K562 (cell line): ENCODE data around the gene C15orf61. TPM values are rescaled to one million over a fixed set of nuclear protein-coding genes. Genes with fewer than 3 reads are reported as not detected.
A peak's percentile ranks its signal among the peaks of the same experiment; 100 is the strongest.

Experiments
- CBX2 ChIP-seq: fragments of 200-600 bp; sonication (generic); IDR thresholded peaks from one replicate; pipeline ENCODE4 v1.6.1; 2012; ENCODE audit warnings: mild to moderate bottlenecking, low read length, inconsistent platforms; ENCODE audit not compliant: insufficient read depth, poor library complexity, severe bottlenecking
- CBX3 ChIP-seq, 2 experiments: IDR thresholded peaks; 1 replicate in 1 of 2; 2 replicates in 1 of 2; pipeline ENCODE4 v1.6.1; 2012; ENCODE audit warnings: inconsistent platforms in 2 of 2, low read length in 2 of 2, borderline replicate concordance in 1 of 2, control low read depth in 1 of 2
- CCNT2 ChIP-seq: IDR thresholded peaks from 2 replicates; pipeline ENCODE4 v1.6.1; 2011; ENCODE audit warnings: borderline replicate concordance, low read depth, mild to moderate bottlenecking, moderate library complexity, mixed read lengths, low read length; ENCODE audit not compliant: insufficient read length; ENCODE audit errors: extremely low read depth
- HIVEP1 ChIP-seq: fragments of 250-450 bp; sonication (Bioruptor Pico); IDR thresholded peaks from 2 replicates; pipeline ENCODE4 v1.4.0; 2020; ENCODE audit warnings: mild to moderate bottlenecking
- MNT ChIP-seq, 2 experiments: fragments of 450-650 bp; conservative IDR thresholded peaks; 2 replicates each; pipeline ENCODE4 v1.6.1; 2017; ENCODE audit warnings: mild to moderate bottlenecking in 2 of 2, moderate library complexity in 2 of 2
- MYNN ChIP-seq, 2 experiments: sonication (generic); formaldehyde crosslinking in 1 of 2; IDR thresholded peaks; 2 replicates each; pipeline versions ENCODE4 v1.5.0 to v1.6.1; 2016 to 2020; ENCODE audit warnings: antibody characterized with exemption in 1 of 2, missing genetic modification reagents in 1 of 2
- NR3C1 ChIP-seq: sonication (generic); formaldehyde crosslinking; IDR thresholded peaks from 2 replicates; pipeline ENCODE4 v1.8.1; 2022; ENCODE audit warnings: missing genetic modification reagents
- POLR3G ChIP-seq: IDR thresholded peaks from 2 replicates; pipeline ENCODE4 v1.6.1; 2011; ENCODE audit not compliant: insufficient read length, insufficient replicate concordance; ENCODE audit errors: extremely low read depth
- TAF15 ChIP-seq: fragments of 200-400 bp; formaldehyde crosslinking; IDR thresholded peaks from 2 replicates; pipeline ENCODE4 v1.6.1; 2017; ENCODE audit warnings: mild to moderate bottlenecking, low read depth, low read length, moderate library complexity
- TCF7L2 ChIP-seq: fragments of 150-350 bp; IDR thresholded peaks from 2 replicates; pipeline ENCODE4 v1.6.1; 2016; ENCODE audit warnings: low read depth, mild to moderate bottlenecking, low read length, moderate library complexity
- TRIM24 ChIP-seq, 2 experiments: fragments of 450-650 bp; IDR thresholded peaks; 2 replicates each; pipeline ENCODE4 v1.6.1; 2016
- ZBTB7A ChIP-seq: IDR thresholded peaks from 2 replicates; pipeline ENCODE4 v1.6.1; 2011; ENCODE audit warnings: low read depth, mild to moderate bottlenecking, low read length, moderate library complexity, borderline replicate concordance; ENCODE audit not compliant: control insufficient read depth
- ZNF121 ChIP-seq: sonication (generic); formaldehyde crosslinking; conservative IDR thresholded peaks from 2 replicates; pipeline ENCODE4 v1.8.0; 2022; ENCODE audit warnings: missing genetic modification reagents
- ZNF165 ChIP-seq: fragments of 250-450 bp; sonication (Bioruptor Pico); IDR thresholded peaks from 2 replicates; pipeline ENCODE4 v1.4.0; 2020; ENCODE audit warnings: borderline replicate concordance
- ZNF184 ChIP-seq: sonication (generic); formaldehyde crosslinking; IDR thresholded peaks from 2 replicates; pipeline ENCODE4 v1.5.0; 2020; ENCODE audit warnings: missing genetic modification reagents
- ZNF512 ChIP-seq: IDR thresholded peaks from 2 replicates; pipeline ENCODE4 v1.6.1; 2016; ENCODE audit warnings: missing genetic modification characterization, missing compliant biosample characterization
- ZNF740 ChIP-seq, 3 experiments: fragments of 200-800 bp in 1 of 3; sonication (Bioruptor generic) in 1 of 3; sonication (generic) in 1 of 3; formaldehyde crosslinking in 1 of 3; IDR thresholded peaks; 2 replicates each; pipeline versions ENCODE4 v1.6.1 to v1.8.0; 2016 to 2022; ENCODE audit warnings: mild to moderate bottlenecking in 2 of 3, missing compliant biosample characterization in 2 of 3, missing genetic modification characterization in 2 of 3, missing genetic modification reagents in 1 of 3
- ZNF79 ChIP-seq: fragments of 250-450 bp; sonication (Bioruptor Pico); IDR thresholded peaks from 2 replicates; pipeline ENCODE4 v1.4.0; 2020; ENCODE audit warnings: low read depth, mild to moderate bottlenecking, moderate library complexity
- polyA plus RNA-seq, 8 experiments: library from polyadenylated mRNA; depleted of rRNA in 4 of 8; stranded (reverse) in 5 of 8; unstranded in 3 of 8; fragments of >200 nt; fragmentation: Nextera tagmentation in 2 of 8; fragmentation: Illumina TruSeq in 1 of 8; extraction: Ambion mirVana in 2 of 8; extraction: Trizol in 1 of 8; gene quantifications; 2 replicates each; pipeline versions ENCODE4 v1.2.1 to v1.2.3, GENCODE V29; 2011 to 2014; ENCODE audit warnings: inconsistent platforms in 1 of 8, missing spikeins in 1 of 8
- total RNA-seq, 7 experiments: library from RNA; depleted of rRNA in 6 of 7; stranded (reverse); fragments of >200 nt in 6 of 7; fragmentation: Illumina TruSeq in 2 of 7; extraction: Trizol in 2 of 7; gene quantifications; 2 replicates each; pipeline versions ENCODE4 v1.2.1 to v1.2.3, GENCODE V29; 2011 to 2021; ENCODE audit warnings: low replicate concordance in 1 of 7
- TF ChIP-seq, protein P1 (sequence below): fragments of 450-650 bp; IDR thresholded peaks from 2 replicates; pipeline ENCODE4 v1.7.1; 2018; ENCODE audit warnings: mild to moderate bottlenecking, low read depth; ENCODE audit not compliant: partially characterized antibody

Gene C15orf61
- total and polyA plus RNA-seq, 9 of the 15 experiments (the other 6 are each of a cell fraction or from before 2014, with no cell fraction given): 1.6 to 10.5 (median 4.3) TPM

GRCh38 chr15:67521783-67522568, 1.0 kb downstream of the C15orf61 start (continued):
- TF ChIP-seq ZNF740 (CRISPR knock-in tag; IDR thresholded peaks at IDR 0.05): no peak
- no peak for TF ChIP-seq ZNF740 (tag; IDR thresholded peaks at IDR 0.05)
- peak; percentile 53 to 76; a peak in 2 of 4 replicates for TF ChIP-seq MNT (conservative IDR thresholded peaks at IDR 0.05)
- TF ChIP-seq CCNT2: no peak
- no peak for TF ChIP-seq ZNF184 (CRISPR knock-in tag)
- no peak for TF ChIP-seq MYNN (IDR thresholded peaks at IDR 0.05)
- no peak for TF ChIP-seq MYNN (CRISPR knock-in tag; IDR thresholded peaks at IDR 0.05)
- no peak for TF ChIP-seq ZNF512 (tag)
- no peak for TF ChIP-seq ZNF165
- TF ChIP-seq ZNF79 (CRISPR knock-in tag): no peak
- no peak for TF ChIP-seq HIVEP1 (CRISPR knock-in tag)
- no peak for TF ChIP-seq TAF15
- TF ChIP-seq TRIM24 (IDR thresholded peaks at IDR 0.05): no peak
- no peak for TF ChIP-seq NR3C1 (CRISPR knock-in tag)
- TF ChIP-seq, protein P1, sequence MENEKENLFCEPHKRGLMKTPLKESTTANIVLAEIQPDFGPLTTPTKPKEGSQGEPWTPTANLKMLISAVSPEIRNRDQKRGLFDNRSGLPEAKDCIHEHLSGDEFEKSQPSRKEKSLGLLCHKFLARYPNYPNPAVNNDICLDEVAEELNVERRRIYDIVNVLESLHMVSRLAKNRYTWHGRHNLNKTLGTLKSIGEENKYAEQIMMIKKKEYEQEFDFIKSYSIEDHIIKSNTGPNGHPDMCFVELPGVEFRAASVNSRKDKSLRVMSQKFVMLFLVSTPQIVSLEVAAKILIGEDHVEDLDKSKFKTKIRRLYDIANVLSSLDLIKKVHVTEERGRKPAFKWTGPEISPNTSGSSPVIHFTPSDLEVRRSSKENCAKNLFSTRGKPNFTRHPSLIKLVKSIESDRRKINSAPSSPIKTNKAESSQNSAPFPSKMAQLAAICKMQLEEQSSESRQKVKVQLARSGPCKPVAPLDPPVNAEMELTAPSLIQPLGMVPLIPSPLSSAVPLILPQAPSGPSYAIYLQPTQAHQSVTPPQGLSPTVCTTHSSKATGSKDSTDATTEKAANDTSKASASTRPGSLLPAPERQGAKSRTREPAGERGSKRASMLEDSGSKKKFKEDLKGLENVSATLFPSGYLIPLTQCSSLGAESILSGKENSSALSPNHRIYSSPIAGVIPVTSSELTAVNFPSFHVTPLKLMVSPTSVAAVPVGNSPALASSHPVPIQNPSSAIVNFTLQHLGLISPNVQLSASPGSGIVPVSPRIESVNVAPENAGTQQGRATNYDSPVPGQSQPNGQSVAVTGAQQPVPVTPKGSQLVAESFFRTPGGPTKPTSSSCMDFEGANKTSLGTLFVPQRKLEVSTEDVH: no peak
- no peak for TF ChIP-seq TCF7L2
- TF ChIP-seq POLR3G: no peak
- no peak for TF ChIP-seq CBX2
- peak; percentile 79 for TF ChIP-seq ZBTB7A
- TF ChIP-seq ZNF121 (CRISPR knock-in tag): no peak
- no peak for TF ChIP-seq CBX3 (IDR thresholded peaks at IDR 0.05; ENCODE audit: borderline replicate concordance in 1 of 2, low read length in 2 of 2)
